ENCODE data around the gene SNRPA. TPM values are rescaled to one million over a fixed set of nuclear protein-coding genes. Genes with fewer than 3 reads are reported as not detected.
A peak's percentile ranks its signal among the peaks of the same experiment; 100 is the strongest.

SNRPA gene
- total and polyA plus RNA-seq, 2 of the 4 experiments (the other 2 are of a cell fraction) = 30.3 to 81.3 TPM

- Histone ChIP-seq H3K9ac (ENCODE audit: low read depth, low read length) (peak overlapping the region; percentile 68), H3K4me1 (ENCODE audit: control insufficient read depth, insufficient read depth, low read length) (peaks cover 6% of the 10 kb centered on the region), H3K4me2 (ENCODE audit: low read depth, low read length) (peak overlapping the region; percentile 91), H3K4me3 (ENCODE audit: insufficient read depth, low read depth, low read length) (peak overlapping the region; percentile 65), H3K9me3 (ENCODE audit: control insufficient read depth, insufficient read depth, low read length) (no peaks in the 10 kb centered on the region), H3K27me3 (ENCODE audit: control insufficient read depth, insufficient read depth, low read length) (no peaks in the 10 kb centered on the region), H3K18ac (ENCODE audit: low read depth, low read length) (peak overlapping the region; percentile 69), H2AK9ac (replicated peaks; ENCODE audit: low read depth, low read length, poor library complexity) (peak overlapping the region; percentile 90), H3K79me1 (ENCODE audit: low read depth in 1 of 2, low read length in 2 of 2) (peaks cover 14 to 47% of the 10 kb centered on the region in 2 experiments; a peak in 3 of 4 replicates), H2AK5ac (ENCODE audit: low read depth, low read length) (peak overlapping the region; percentile 99), H2BK15ac (ENCODE audit: low read depth, low read length) (peak overlapping the region; percentile 68; the same call in 2 of the 3 replicates), H3K56ac (ENCODE audit: extremely low read depth, insufficient read depth, low read length) (peak overlapping the region; percentile 90), H3K14ac (replicated peaks; ENCODE audit: low read depth, low read length) (peak overlapping the region; percentile 91), H2AFZ (replicated peaks; ENCODE audit: low read length, poor library complexity) (peak overlapping the region; percentile 90), H2BK120ac (ENCODE audit: low read depth, low read length) (peak overlapping the region; percentile 93), H4K91ac (ENCODE audit: insufficient read depth, low read depth, low read length) (peak overlapping the region; percentile 89), H3K9me1 (ENCODE audit: insufficient read depth, low read length) (0 out of 2 replicates have a peak, but pooled peaks cover 2% of the 10 kb centered on the region), H3K23ac (ENCODE audit: low read depth, low read length) (peak overlapping the region; percentile 94), H3K4ac (ENCODE audit: low read depth, low read length) (peak overlapping the region; percentile 99), H3K36me3 (ENCODE audit: control insufficient read depth, insufficient read depth, low read length) (peaks cover 8% of the 10 kb centered on the region; the same call in 1 of the 2 replicates), H2BK5ac (ENCODE audit: low read depth, low read length, poor library complexity, severe bottlenecking) (peak overlapping the region; percentile 93), H4K5ac (ENCODE audit: low read depth, low read length) (peak overlapping the region; percentile 70), H4K20me1 (ENCODE audit: insufficient read depth, low read length) (peaks cover 11% of the 10 kb centered on the region; the same call in 1 of the 2 replicates), H4K8ac (ENCODE audit: low read depth in 2 of 2, low read length in 2 of 2) (peak overlapping the region; percentile 81 to 98), H2BK20ac (ENCODE audit: low read depth, low read length) (peak overlapping the region; percentile 94), H3K27ac (ENCODE audit: insufficient read depth, low read length) (peak overlapping the region; percentile 92)
- DNase-seq (peak; percentile 89), ATAC-seq (ENCODE audit: low read depth) (peak; percentile 55)
- no TSS peak for BruUV-seq (replicated peaks)
- dilution Hi-C loops (cut with HindIII; ENCODE audit: low sequenced_read_pairs, unreplicated experiment) = no loop called here
- WGBS, 2 experiments (ENCODE audit: extremely low coverage in 2 of 2, insufficient read length in 1 of 2) = 4% methylated on average over 16 of the region's 31 CpGs; no CpG with 5 or more reads in 1 of the 2 experiments
- in situ Hi-C loops (cut with MboI; ENCODE audit: low sequenced_read_pairs) = no loop called here
- ChIA-PET POLR2A (ENCODE audit: unreplicated experiment) (no interaction called here), CTCF (no interaction called here)
- intact Hi-C loops (cut with micrococcal nuclease) = loop anchor here (2.0 to 5.0 kb wide), 3 partner anchors 24 to 83 kb away; partner anchors contain the start of genes EGLN2 and NUMBL
- TF ChIP-seq MXI1 (IDR thresholded peaks at IDR 0.05; ENCODE audit: borderline replicate concordance, low read depth, low read length) (no peak), MAZ (IDR thresholded peaks at IDR 0.05; ENCODE audit: borderline replicate concordance, low read depth, low read length) (peak; percentile 61; the same call in 1 of the 2 replicates), CEBPB (IDR thresholded peaks at IDR 0.05; ENCODE audit: low read depth, low read length) (0 out of 2 replicates have a peak, but pooled peaks have one; percentile 27), SMC3 (IDR thresholded peaks at IDR 0.05; ENCODE audit: low read depth, low read length) (no peak), RAD21 (IDR thresholded peaks at IDR 0.05; ENCODE audit: low read length) (no peak), POLR2A (IDR thresholded peaks at IDR 0.05; ENCODE audit: low read depth, low read length) (no peak; the same call in 1 of the 2 replicates), FOS (IDR thresholded peaks at IDR 0.05; ENCODE audit: low read depth, low read length) (no peak), ELK1 (IDR thresholded peaks at IDR 0.05; ENCODE audit: borderline replicate concordance, low read depth, low read length) (no peak), NFE2L2 (IDR thresholded peaks at IDR 0.05; ENCODE audit: low read depth, low read length) (no peak), RCOR1 (IDR thresholded peaks at IDR 0.05; ENCODE audit: insufficient replicate concordance, low read length) (no peak), RFX5 (IDR thresholded peaks at IDR 0.05; ENCODE audit: low read depth, low read length) (no peak), CHD1 (IDR thresholded peaks at IDR 0.05; ENCODE audit: low read depth, low read length) (no peak), CTCF (conservative IDR thresholded peaks at IDR 0.05; ENCODE audit: low read depth, low read length) (0 out of 2 replicates have a peak, but pooled peaks have one; percentile 12), MAFK (IDR thresholded peaks at IDR 0.05; ENCODE audit: low read depth, low read length) (no peak), BHLHE40 (IDR thresholded peaks at IDR 0.05; ENCODE audit: low read depth, low read length) (no peak)
These were observed 36.3 kb upstream of the SNRPA start for GRCh38 chr19:40714441-40715299.
